T-cell (primary cell): ENCODE results near the gene TECPR2. TPM values are rescaled to one million over a fixed set of nuclear protein-coding genes. Genes with fewer than 3 reads are reported as not detected.

Experiments used
- ATAC-seq, 4 experiments: fragments of 200-7000 bp in 3 of 4; fragments of 150-1000 bp in 1 of 4; cut with Tn5 transposase; replicated peaks in 1 of 4; 1 replicate in 3 of 4; 2 replicates in 1 of 4; pipeline ENCODE4 v1.10.0; 2021; ENCODE audit warnings: moderate library complexity in 3 of 4, mild to moderate bottlenecking in 2 of 4, moderate number of reproducible peaks in 1 of 4
- CTCF ChIA-PET, 2 donors: fragments of 300-600 bp; sonication (Branson Sonifier 250); formaldehyde crosslinking; loops; one replicate each; lab custom pipeline; 2022; ENCODE audit warnings: antibody characterized with exemption in 2 of 2; lab: Charles Lee
- POLR2A ChIA-PET, 2 donors: fragments of 300-600 bp; sonication (Branson Sonifier 250); formaldehyde crosslinking; loops; one replicate each; lab custom pipeline; 2022; ENCODE audit warnings: antibody characterized with exemption in 2 of 2; lab: Charles Lee
- DNase-seq, 35 experiments: peaks; one replicate each; pipeline versions ENCODE4 v3.0.0 to v3.0.0-alpha.2; 2013 to 2023
- H3K27ac ChIP-seq: one replicate; pipeline ENCODE4 v1.5.1; 2013; ENCODE audit warnings: low read length
- H3K27me3 ChIP-seq, 2 experiments: replicated peaks in 1 of 2; 1 replicate in 1 of 2; 2 replicates in 1 of 2; pipeline versions ENCODE4 v1.6.1 to v1.7.0; 2013; ENCODE audit warnings: low read length in 1 of 2, mixed read lengths in 1 of 2; ENCODE audit not compliant: control insufficient read depth in 2 of 2, insufficient read depth in 2 of 2; ENCODE audit errors: extremely low read depth in 1 of 2
- H3K36me3 ChIP-seq, 2 donors: 1 replicate in 1 of 2; 2 replicates in 1 of 2; pipeline versions ENCODE4 v1.6.1 to v1.7.0; 2013; ENCODE audit warnings: low read length in 1 of 2; ENCODE audit not compliant: control insufficient read depth in 2 of 2, insufficient read depth in 1 of 2; ENCODE audit errors: extremely low read depth in 1 of 2
- H3K4me1 ChIP-seq, 2 experiments: 1 replicate in 1 of 2; 2 replicates in 1 of 2; pipeline versions ENCODE4 v1.6.1 to v1.7.0; 2013; ENCODE audit warnings: low read length in 2 of 2, mixed read lengths in 1 of 2; ENCODE audit not compliant: insufficient read depth in 2 of 2, control insufficient read depth in 1 of 2; ENCODE audit errors: extremely low read depth in 1 of 2
- H3K4me3 ChIP-seq, 2 donors: 1 replicate in 1 of 2; 2 replicates in 1 of 2; pipeline versions ENCODE4 v1.5.1 to v1.7.0; 2013; ENCODE audit warnings: mild to moderate bottlenecking in 2 of 2, low read length in 1 of 2, moderate library complexity in 1 of 2; ENCODE audit not compliant: control insufficient read depth in 1 of 2; ENCODE audit errors: extremely low read depth in 1 of 2
- H3K9me3 ChIP-seq: 2 replicates; pipeline ENCODE4 v1.7.0; 2013
- H3K27ac Mint-ChIP-seq, 2 donors: one replicate each; pipeline ENCODE4 v1.8.0; 2020 to 2021; ENCODE audit warnings: mild to moderate bottlenecking in 2 of 2, mixed read lengths in 2 of 2
- H3K27me3 Mint-ChIP-seq, 2 donors: one replicate each; pipeline ENCODE4 v1.8.0; 2021 to 2022; ENCODE audit warnings: mixed read lengths in 2 of 2
- H3K36me3 Mint-ChIP-seq: one replicate; pipeline ENCODE4 v1.8.0; 2021; ENCODE audit warnings: mixed read lengths
- H3K4me1 Mint-ChIP-seq, 3 donors: one replicate each; pipeline ENCODE4 v1.8.0; 2020 to 2022; ENCODE audit warnings: mixed read lengths in 3 of 3, mild to moderate bottlenecking in 1 of 3
- H3K4me3 Mint-ChIP-seq, 3 donors: one replicate each; pipeline ENCODE4 v1.8.0; 2020 to 2022; ENCODE audit warnings: mild to moderate bottlenecking in 3 of 3, mixed read lengths in 3 of 3, moderate library complexity in 3 of 3
- H3K9me3 Mint-ChIP-seq, 3 donors: one replicate each; pipeline ENCODE4 v1.8.0; 2020 to 2022; ENCODE audit warnings: mixed read lengths in 3 of 3
- WGBS: methylation state at CpG from one replicate; pipeline ENCODE4 v1.1.5; 2013; ENCODE audit warnings: missing lambda C conversion rate; ENCODE audit not compliant: insufficient coverage; 5-methylcytosine and 5-hydroxymethylcytosine counted together
- total RNA-seq, 35 experiments: library from RNA in 6 of 35; stranded (reverse) in 6 of 35; fragments of 120-200 nt in 1 of 35; gene quantifications; one replicate each; pipeline versions ENCODE4 v1.2.1 to v1.2.4 and lab custom pipeline; 2013 to 2026

Gene TECPR2
- total RNA-seq, 5 donors from 2014 or later (not counting 1 experiment from before 2014, with no cell fraction given) = 8.6 to 16.5 (median 10.8) TPM

DNA sequence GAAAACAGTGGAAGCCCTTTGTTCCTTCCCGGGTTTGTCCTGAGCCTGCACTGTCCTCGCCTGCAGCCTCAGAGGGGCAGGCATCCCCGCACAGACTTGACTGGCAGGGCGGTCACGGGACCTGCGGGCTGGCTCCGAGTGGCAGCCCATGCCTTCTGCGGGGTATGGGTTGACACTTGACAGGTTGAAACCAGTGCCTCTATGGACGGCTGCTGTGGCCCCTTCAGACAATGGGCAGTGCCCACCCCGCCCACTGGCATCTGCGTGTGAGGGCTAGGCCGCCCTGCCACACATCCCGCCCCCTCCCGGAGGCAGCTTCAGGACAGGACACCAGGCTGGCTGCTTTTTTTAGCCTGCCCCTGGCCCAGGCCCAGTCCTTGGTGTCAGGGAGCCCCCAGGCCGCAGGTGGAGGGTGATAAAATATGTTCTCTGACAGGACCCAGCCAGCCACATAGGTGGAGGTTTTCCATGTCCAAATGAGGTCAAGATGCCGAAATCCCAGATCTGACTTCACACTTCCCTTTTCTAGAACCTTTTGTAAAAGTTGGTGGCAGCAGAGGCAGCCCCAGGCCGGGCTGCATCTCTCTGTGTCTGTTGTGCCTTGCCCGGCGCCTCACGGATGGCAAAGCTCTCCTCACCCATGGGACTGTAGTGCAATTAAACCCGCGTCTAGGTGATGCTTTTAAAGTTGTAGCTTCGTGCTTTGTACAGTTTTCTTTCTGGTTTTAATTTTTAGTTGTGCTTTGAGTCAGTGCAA lies 136.8 kb downstream of the TECPR2 start:
- Mint-ChIP-seq H3K36me3 (peaks cover 15% of the 10 kb centered on the region), H3K27me3 (no peaks in the 10 kb centered on the region), H3K4me3 (no peak overlapping the region), H3K27ac (peak overlapping the region in 1 of 2 donors; percentile 31), H3K4me1 (peaks cover 0 to 12% (median 10%) of the 10 kb centered on the region in 3 donors), H3K9me3 (no peaks in the 10 kb centered on the region)
- Histone ChIP-seq H3K27me3 (no peaks in the 10 kb centered on the region), H3K4me1 (peaks cover 0 to 5% of the 10 kb centered on the region in 2 experiments), H3K9me3 (no peaks in the 10 kb centered on the region), H3K27ac (no peak overlapping the region), H3K4me3 (no peak overlapping the region), H3K36me3 (peaks cover 7 to 10% of the 10 kb centered on the region in 2 donors)
- ATAC-seq (no peak), DNase-seq (no peak)
- 91% methylated on average over 20 of the region's 23 CpGs for WGBS
- ChIA-PET CTCF (interaction anchor here in 1 of 2 donors (0.6 kb wide), 1 partner anchor 26 kb away, joined by 3 read pairs; no protein-coding TSS in a partner anchor), POLR2A (no interaction called here)

DNA sequence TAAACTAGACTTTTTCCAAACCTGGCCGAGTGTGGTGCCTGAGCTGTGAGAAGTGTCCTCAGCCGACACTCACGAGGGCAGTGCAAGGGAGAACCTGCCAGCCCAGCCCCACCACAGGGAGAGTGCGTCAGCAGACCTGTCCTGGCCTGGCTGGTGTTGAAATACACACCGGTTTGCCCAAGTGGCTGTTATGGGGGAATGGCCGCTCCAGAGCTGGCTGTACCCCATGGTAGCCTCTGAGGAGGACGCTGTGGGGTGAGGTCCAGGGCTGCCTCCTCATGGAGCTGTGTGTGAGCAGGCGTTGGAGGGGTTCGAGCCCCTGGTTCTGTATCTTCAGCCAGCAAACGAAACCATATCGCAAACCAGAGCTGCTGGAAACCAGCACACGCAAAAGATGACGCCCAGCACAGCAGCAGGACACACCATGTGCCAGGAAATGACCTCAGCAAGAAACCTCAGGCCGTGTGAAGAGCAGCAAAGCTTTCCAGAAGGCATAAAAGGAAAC lies 137.5 kb downstream of the TECPR2 start:
- ChIA-PET POLR2A (no interaction called here), CTCF (interaction anchor here in 1 of 2 donors (0.6 kb wide), 1 partner anchor 25 kb away, joined by 3 read pairs; no protein-coding TSS in a partner anchor)
- Histone ChIP-seq H3K27ac (peak overlapping the region; percentile 36), H3K4me1 (peaks cover 0 to 5% of the 10 kb centered on the region in 2 experiments), H3K27me3 (no peaks in the 10 kb centered on the region), H3K36me3 (peaks cover 7 to 10% of the 10 kb centered on the region in 2 donors), H3K4me3 (no peak overlapping the region), H3K9me3 (no peaks in the 10 kb centered on the region)
- 71% methylated on average over 9 of the region's 14 CpGs for WGBS
- DNase-seq (peak in 6 of 35 experiments; percentile 30 to 47 (median 40)), ATAC-seq (peak in 3 of 4 experiments; percentile 24 to 79 (median 37))
- Mint-ChIP-seq H3K9me3 (no peaks in the 10 kb centered on the region), H3K4me3 (no peak overlapping the region), H3K36me3 (peaks cover 15% of the 10 kb centered on the region), H3K27me3 (no peaks in the 10 kb centered on the region), H3K4me1 (peaks cover 0 to 12% (median 10%) of the 10 kb centered on the region in 3 donors), H3K27ac (peak overlapping the region; percentile 31 to 74)

DNA sequence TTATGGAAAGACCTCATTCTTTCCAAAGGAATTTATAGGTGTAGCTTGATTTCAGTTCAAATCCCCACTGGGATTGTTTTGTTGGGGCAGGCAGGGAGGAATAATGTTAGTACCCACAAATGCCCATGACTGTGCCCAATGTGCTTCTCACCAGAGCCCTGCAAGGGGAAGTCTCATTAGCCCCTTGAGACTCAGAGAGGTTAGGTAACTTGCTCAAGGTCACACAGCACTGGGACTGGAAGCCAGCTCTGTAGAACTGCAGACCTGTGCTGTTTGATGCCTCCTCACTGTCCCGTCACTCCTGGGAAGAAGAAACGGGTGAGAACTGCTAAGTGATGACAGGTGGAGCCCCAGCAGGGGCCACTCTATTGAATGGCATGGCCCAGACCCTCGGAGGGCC lies 138.0 kb downstream of the TECPR2 start:
- 89% methylated on average over 1 of the region's 3 CpGs for WGBS
- Histone ChIP-seq H3K4me1 (peaks cover 0 to 5% of the 10 kb centered on the region in 2 experiments), H3K36me3 (peaks cover 7 to 10% of the 10 kb centered on the region in 2 donors), H3K27ac (no peak overlapping the region), H3K27me3 (no peaks in the 10 kb centered on the region), H3K4me3 (no peak overlapping the region), H3K9me3 (no peaks in the 10 kb centered on the region)
- H3K4me3 Mint-ChIP-seq = no peak overlapping the region
- ChIA-PET POLR2A (no interaction called here), CTCF (interaction anchor here in 1 of 2 donors (0.6 kb wide), 1 partner anchor 24 kb away, joined by 3 read pairs; no protein-coding TSS in a partner anchor)
- peaks cover 0 to 12% (median 10%) of the 10 kb centered on the region in 3 donors for H3K4me1 Mint-ChIP-seq
- H3K27me3 Mint-ChIP-seq = no peaks in the 10 kb centered on the region
- H3K9me3 Mint-ChIP-seq = no peaks in the 10 kb centered on the region
- DNase-seq (no peak), ATAC-seq (peak in 1 of 4 experiments; percentile 36)
- peaks cover 15% of the 10 kb centered on the region for H3K36me3 Mint-ChIP-seq
- H3K27ac Mint-ChIP-seq = peak overlapping the region in 1 of 2 donors; percentile 74

DNA sequence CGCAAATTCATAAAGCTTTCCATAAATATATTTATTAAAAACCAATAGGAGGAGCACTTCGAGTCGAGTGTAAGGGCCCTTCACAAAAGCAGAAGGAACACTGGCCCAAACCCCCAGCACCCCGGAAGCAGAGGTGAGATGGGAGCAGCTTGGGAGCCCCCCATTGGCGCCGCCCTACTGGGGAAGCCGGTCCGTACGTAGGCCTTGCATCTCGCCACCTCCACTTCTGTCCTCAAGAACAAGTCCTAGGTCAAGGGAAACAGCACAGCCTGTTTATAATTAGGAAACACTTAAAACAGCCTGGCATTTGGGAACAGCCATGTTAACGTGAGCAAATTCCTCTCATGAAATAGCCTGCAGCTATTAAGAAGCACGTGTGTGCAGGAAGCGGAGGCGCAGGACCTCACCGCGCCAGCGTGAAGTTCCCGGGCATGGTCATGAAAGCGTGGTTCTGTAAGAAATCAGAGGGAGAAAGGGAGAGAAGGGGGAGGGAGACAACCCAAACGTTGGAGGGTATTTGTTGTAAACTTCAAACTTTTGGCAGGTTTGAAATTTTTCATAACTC lies 139.1 kb downstream of the TECPR2 start:
- Histone ChIP-seq H3K4me3 (no peak overlapping the region), H3K4me1 (peaks cover 0 to 5% of the 10 kb centered on the region in 2 experiments), H3K27me3 (no peaks in the 10 kb centered on the region), H3K36me3 (peaks cover 7 to 10% of the 10 kb centered on the region in 2 donors), H3K27ac (no peak overlapping the region), H3K9me3 (no peaks in the 10 kb centered on the region)
- POLR2A ChIA-PET = no interaction called here
- Mint-ChIP-seq H3K27ac (no peak overlapping the region), H3K9me3 (no peaks in the 10 kb centered on the region), H3K36me3 (peaks cover 15% of the 10 kb centered on the region), H3K4me1 (peaks cover 0 to 12% (median 10%) of the 10 kb centered on the region in 3 donors), H3K4me3 (no peak overlapping the region), H3K27me3 (no peaks in the 10 kb centered on the region)
- no peak for DNase-seq
- no peak for ATAC-seq
- WGBS = 95% methylated on average over 16 of the region's 20 CpGs
- CTCF ChIA-PET = no interaction called here

DNA sequence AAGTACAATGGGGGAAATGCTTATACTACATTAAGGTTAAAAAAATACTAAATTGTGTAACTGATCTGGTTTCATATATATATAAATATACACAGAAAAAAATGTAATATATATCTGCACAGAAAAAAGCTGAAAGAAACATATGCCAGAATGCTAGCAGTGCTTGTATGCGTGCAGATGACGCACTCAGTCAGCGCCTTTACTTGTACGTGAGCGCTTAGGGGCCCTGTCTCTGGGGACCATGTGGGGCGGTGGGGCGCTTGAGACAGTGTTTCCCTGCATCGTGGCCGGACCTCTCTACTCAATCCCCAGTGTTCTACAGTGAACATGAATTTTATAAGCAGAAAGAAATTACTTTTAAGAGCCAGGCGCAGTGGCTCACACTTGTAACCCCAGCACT lies 139.8 kb downstream of the TECPR2 start:
- CTCF ChIA-PET = no interaction called here
- Mint-ChIP-seq H3K9me3 (no peaks in the 10 kb centered on the region), H3K27me3 (no peaks in the 10 kb centered on the region), H3K4me3 (no peak overlapping the region), H3K4me1 (peaks cover 0 to 12% (median 10%) of the 10 kb centered on the region in 3 donors), H3K36me3 (peaks cover 15% of the 10 kb centered on the region), H3K27ac (no peak overlapping the region)
- Histone ChIP-seq H3K4me3 (no peak overlapping the region), H3K27me3 (no peaks in the 10 kb centered on the region), H3K27ac (no peak overlapping the region), H3K36me3 (peaks cover 3 to 10% of the 10 kb centered on the region in 2 donors), H3K4me1 (peaks cover 0 to 5% of the 10 kb centered on the region in 2 experiments), H3K9me3 (no peaks in the 10 kb centered on the region)
- DNase-seq (no peak), ATAC-seq (no peak)
- POLR2A ChIA-PET = interaction anchor here in 1 of 2 donors (0.6 kb wide), 1 partner anchor 593 kb away, joined by 3 read pairs; no protein-coding TSS in a partner anchor
- 95% methylated on average over 8 of the region's 10 CpGs for WGBS
